Ascending aorta (tissue), 2 donors: ENCODE data around the gene IGSF3. TPM values are rescaled to one million over a fixed set of nuclear protein-coding genes. Genes with fewer than 3 reads are reported as not detected.
"Not testable (repeated sequence)": the region's sequence is repeated elsewhere in the genome, so short reads cannot be mapped to it uniquely, and the experiment has no call there.

ENCODE experiments used
- DNase-seq, 2 donors: peaks; one replicate each; pipeline ENCODE4 v3.0.0-alpha.2; 2019; ENCODE audit warnings: low spot score in 2 of 2
- H3K27ac ChIP-seq, 2 donors: fragments of 200-600 bp; sonication (generic); one replicate each; pipeline ENCODE4 v1.5.1; 2016 to 2017; ENCODE audit warnings: mild to moderate bottlenecking in 1 of 2
- H3K27me3 ChIP-seq: fragments of 200-600 bp; sonication (generic); one replicate; pipeline ENCODE4 v1.5.1; 2017
- H3K36me3 ChIP-seq, 2 donors: fragments of 200-600 bp; sonication (generic); one replicate each; pipeline ENCODE4 v1.5.1; 2016
- H3K4me1 ChIP-seq, 2 donors: fragments of 200-600 bp; sonication (generic); one replicate each; pipeline ENCODE4 v1.5.1; 2016 to 2017; ENCODE audit warnings: mild to moderate bottlenecking in 1 of 2
- H3K4me3 ChIP-seq, 2 donors: fragments of 200-600 bp; sonication (generic); one replicate each; pipeline ENCODE4 v1.5.1; 2016 to 2017; ENCODE audit warnings: mild to moderate bottlenecking in 1 of 2
- H3K9me3 ChIP-seq, 2 donors: fragments of 200-600 bp; sonication (generic); one replicate each; pipeline ENCODE4 v1.5.1; 2016
- intact Hi-C: fragments of 100-400 bp; cut with DNase I; formaldehyde crosslinking; loops from one replicate; pipeline ENCODE4 v1.15.1; 2023
- total RNA-seq: library from RNA; depleted of rRNA; stranded (reverse); fragments of >200 nt; gene quantifications from one replicate; pipeline ENCODE4 v1.1.0, GENCODE V29; 2016

IGSF3 gene
- total RNA-seq, 1 donor from 2014 or later: 0.64 TPM

DNA sequence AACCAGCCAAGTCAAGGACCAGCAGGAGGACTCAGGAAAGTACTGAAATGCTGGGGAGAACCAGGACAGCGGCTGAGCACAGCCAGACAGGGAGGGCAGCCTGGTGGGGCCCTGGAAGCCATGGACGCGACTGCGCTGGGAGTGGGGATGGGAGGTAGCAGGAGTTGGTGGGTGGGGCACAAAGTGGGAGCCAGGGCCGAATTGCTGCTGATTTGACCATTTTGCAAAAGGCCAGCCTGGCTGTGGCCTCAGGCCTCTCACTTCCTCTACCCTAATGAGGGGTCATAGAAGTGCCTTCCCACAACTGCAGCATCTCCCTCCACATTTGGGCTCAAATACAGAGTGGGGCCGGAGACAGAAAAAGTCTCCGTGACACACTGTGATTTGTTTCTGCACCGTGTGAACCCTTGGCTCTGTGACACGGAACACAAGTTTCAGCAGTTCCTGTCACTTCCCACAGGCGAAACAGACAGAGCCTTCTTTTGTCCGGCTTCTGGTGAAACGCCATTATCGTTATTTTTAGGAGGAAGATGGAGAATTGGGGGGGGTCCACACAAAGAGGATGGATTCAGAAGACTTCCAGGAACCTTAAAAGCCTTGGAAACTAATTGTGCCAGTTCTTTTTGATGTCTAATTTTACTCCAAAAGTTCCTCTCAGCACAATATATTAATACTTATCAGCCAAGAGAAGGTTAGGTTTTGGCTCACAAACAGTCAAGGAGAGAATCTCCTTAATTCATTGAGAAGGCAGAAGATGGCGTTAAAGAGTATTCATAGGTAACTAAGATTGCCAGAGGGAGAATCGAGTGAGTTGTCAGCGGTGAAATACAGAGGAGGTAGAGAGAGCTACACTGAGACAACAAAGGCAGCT is 21.5 kb downstream of the IGSF3 start:
- H3K4me1 ChIP-seq: not testable (repeated sequence)
- peak overlapping the region in 1 of 2 donors; percentile 32 for H3K4me3 ChIP-seq

GRCh38 chr1:116644993-116645392 is 22.5 kb downstream of the IGSF3 start:
- H3K9me3 ChIP-seq, intact Hi-C loops: not testable (repeated sequence)

More for the DNA sequence above, 21.5 kb downstream of the IGSF3 start:
- intact Hi-C loops, H3K36me3 ChIP-seq, H3K9me3 ChIP-seq, DNase-seq, H3K27me3 ChIP-seq, H3K27ac ChIP-seq: not testable (repeated sequence)

DNA sequence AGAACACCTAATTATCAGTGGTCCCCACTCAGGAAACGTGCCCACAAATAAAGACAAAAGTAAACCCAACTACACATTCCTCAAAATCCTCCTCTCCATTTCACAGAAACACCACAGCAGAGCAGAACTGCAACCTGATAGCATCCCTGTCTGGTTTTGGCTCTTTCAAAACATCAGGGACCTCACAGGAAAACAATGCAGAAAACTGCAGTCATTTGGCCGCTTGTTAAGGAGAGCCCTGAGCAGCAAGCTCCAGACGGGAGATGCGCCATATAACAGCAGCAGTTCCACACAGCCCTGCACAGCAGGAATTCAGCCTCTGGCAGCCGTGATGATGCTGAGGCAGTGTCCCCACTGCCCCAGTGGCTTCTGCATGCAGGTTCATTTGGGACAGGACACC is 23.4 kb downstream of the IGSF3 start:
- intact Hi-C loops, H3K9me3 ChIP-seq, H3K27ac ChIP-seq, H3K27me3 ChIP-seq, H3K4me1 ChIP-seq, DNase-seq, H3K4me3 ChIP-seq, H3K36me3 ChIP-seq: not testable (repeated sequence)

More at GRCh38 chr1:116644993-116645392, 22.5 kb downstream of the IGSF3 start:
- H3K36me3 ChIP-seq, H3K27ac ChIP-seq, H3K4me3 ChIP-seq, H3K27me3 ChIP-seq, DNase-seq, H3K4me1 ChIP-seq: not testable (repeated sequence)

DNA sequence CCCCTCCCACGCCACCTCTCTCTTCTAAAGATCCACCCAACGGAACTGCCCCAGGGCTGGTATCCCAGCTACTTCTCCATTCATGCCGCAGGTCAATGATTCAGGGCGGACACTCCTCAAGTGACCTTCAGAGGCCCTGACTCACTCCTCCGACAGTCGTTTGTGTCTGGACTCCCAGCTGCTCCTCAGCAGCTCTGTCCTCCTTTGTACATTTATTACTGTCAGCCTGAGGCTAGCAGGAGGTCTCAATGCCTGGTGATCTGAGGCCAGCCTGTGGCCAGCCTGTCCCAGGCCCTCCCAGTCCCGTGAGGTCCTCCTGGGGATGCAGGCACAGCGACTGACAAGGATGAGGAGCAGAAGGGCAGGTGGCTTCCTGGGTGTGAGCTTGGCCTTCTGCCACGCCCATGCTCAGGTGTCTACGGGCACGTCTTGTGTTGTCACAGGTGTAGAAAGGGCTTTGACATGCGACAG is 24.2 kb downstream of the IGSF3 start:
- intact Hi-C loops, H3K27me3 ChIP-seq, H3K36me3 ChIP-seq, DNase-seq, H3K4me1 ChIP-seq, H3K9me3 ChIP-seq, H3K27ac ChIP-seq, H3K4me3 ChIP-seq: not testable (repeated sequence)

- H3K4me3 ChIP-seq, H3K4me1 ChIP-seq, intact Hi-C loops, H3K36me3 ChIP-seq, DNase-seq, H3K27ac ChIP-seq, H3K27me3 ChIP-seq, H3K9me3 ChIP-seq: not testable (repeated sequence)
Measured at GRCh38 chr1:116642311-116643280, 24.9 kb downstream of the IGSF3 start.

GRCh38 chr1:116637583-116637982 is 29.9 kb downstream of the IGSF3 start:
- H3K9me3 ChIP-seq, H3K4me3 ChIP-seq, H3K27me3 ChIP-seq, H3K4me1 ChIP-seq, H3K27ac ChIP-seq, H3K36me3 ChIP-seq, intact Hi-C loops, DNase-seq: not testable (repeated sequence)

- H3K36me3 ChIP-seq, H3K27ac ChIP-seq, H3K4me1 ChIP-seq, H3K9me3 ChIP-seq, H3K4me3 ChIP-seq, intact Hi-C loops, DNase-seq, H3K27me3 ChIP-seq: not testable (repeated sequence)
Measured at GRCh38 chr1:116636584-116636983, 30.9 kb downstream of the IGSF3 start.

DNA sequence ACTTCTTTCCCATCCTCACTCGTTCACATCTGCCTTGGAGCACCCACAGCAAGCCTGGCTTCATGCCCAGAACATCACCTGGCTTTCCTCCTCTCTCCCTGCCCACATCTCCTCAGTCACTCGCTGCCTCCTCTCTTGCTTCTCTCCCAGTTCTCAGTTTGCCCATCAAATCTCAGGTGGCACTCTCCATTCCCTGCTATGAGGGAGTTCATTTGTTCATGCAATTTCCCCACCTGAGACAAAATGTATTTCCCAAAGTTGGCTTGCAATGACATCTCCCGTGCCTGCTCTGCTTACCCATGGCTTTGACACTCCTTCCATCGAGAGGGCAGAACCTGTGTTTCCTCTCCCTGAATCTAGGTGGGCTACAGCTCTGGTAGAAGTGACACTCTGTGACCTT is 33.1 kb downstream of the IGSF3 start:
- intact Hi-C loops, H3K27me3 ChIP-seq, H3K9me3 ChIP-seq, H3K4me3 ChIP-seq, H3K36me3 ChIP-seq, DNase-seq, H3K4me1 ChIP-seq, H3K27ac ChIP-seq: not testable (repeated sequence)

DNA sequence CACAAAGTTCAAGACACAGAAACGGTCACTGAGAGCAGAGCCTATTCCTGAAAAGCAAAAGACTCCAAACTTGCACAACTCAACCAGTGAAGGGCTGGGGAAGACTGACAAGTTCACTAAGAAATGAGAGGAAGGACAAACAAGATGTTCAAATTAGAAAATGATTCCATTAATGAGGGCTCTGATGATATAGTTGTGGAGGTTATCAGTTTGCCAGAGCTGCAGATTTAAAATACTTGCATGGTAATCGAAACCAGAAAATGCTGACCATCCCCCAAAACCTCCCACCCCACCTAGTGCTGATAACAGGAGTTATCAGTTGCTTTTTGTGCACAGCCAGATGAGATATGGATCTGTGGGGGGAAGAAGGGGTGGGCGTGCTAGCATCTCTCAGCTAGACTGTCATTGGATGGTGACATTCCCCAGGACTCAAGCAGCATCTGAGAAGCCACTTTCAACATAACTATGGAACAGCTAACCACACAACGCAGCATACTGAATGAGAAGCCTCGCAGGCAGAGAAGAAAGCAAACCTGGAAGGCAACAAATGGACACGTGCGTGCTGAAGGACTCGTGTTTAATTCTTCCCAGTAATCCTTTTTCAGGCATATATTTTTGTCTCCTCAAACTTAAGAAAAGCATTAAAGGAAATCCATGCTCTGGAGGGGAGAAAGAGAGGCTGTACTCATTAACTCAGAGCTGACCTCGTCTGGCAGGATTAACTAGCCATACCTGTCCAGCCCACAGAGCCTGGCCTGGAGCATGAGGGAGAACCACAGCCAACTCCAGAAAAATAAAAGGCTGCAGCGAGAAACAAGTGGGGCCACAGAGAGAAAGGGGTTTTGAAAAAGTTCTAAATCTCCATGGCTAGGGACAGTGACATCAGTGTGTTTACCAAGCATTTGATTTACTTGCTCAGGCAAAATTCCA is 35.3 kb downstream of the IGSF3 start:
- H3K36me3 ChIP-seq, H3K4me3 ChIP-seq, DNase-seq, H3K4me1 ChIP-seq, H3K27ac ChIP-seq, intact Hi-C loops, H3K27me3 ChIP-seq, H3K9me3 ChIP-seq: not testable (repeated sequence)

GRCh38 chr1:116631554-116631953 is 36.0 kb downstream of the IGSF3 start:
- DNase-seq, intact Hi-C loops, H3K27me3 ChIP-seq, H3K9me3 ChIP-seq, H3K4me1 ChIP-seq, H3K4me3 ChIP-seq, H3K36me3 ChIP-seq, H3K27ac ChIP-seq: not testable (repeated sequence)

DNA sequence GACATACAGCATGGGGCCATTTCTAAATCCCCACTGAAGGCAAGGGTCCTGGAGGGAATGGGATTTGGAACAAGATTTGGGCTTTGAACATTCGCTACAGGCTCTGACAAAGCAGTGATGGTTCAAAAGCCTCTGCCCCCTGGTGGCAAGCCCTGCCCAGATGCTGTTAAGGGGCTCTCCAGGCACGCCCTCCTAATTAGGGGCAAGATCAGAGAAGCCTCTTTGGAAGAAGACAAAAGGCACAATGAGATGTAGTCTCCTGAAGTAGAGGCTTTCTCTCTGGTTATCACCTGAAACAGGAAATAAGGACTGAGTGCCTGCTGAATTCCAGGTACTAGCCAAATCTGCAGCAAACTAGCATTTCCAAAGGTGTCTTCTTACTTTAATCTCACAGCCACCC is 37.5 kb downstream of the IGSF3 start:
- H3K27ac ChIP-seq, H3K36me3 ChIP-seq, DNase-seq, H3K9me3 ChIP-seq, H3K4me3 ChIP-seq, H3K27me3 ChIP-seq, intact Hi-C loops, H3K4me1 ChIP-seq: not testable (repeated sequence)

DNA sequence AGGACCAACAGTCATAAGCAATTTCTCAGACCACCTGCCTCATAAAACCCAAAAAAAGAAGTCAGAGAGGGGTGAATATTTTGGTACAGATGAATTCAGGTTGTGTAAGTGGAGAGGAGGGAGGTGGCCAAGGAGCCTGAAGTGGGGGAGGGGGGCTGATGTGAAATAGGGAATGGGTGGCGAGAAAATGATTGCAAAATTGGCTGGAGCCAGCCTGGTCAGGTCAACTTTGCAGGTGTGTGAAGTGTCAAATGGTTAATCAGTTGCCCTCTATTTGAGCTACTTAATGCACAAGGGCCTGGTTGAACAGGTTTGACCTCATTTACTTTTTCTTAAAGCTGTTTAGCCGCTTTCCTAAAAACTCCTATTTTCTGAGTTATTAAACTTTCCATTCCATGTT is 38.1 kb downstream of the IGSF3 start:
- intact Hi-C loops: not testable (repeated sequence)

More for the DNA sequence above, 38.1 kb downstream of the IGSF3 start:
- not testable (repeated sequence) for H3K4me3 ChIP-seq, H3K27me3 ChIP-seq, H3K27ac ChIP-seq, H3K9me3 ChIP-seq, H3K4me1 ChIP-seq, H3K36me3 ChIP-seq, DNase-seq
